ENCODE measurements around the gene PIGBOS1.

PIGBOS1 gene

GRCh38 chr15:55358471-55358870, 39.5 kb upstream of the PIGBOS1 start:
- H4K5ac ChIP-seq (ENCODE audit: low read length), result no peak overlapping the region
- H4K8ac ChIP-seq (ENCODE audit: low read depth, low read length), result no peak overlapping the region
- no peaks in the 10 kb centered on the region for H3K27me3 ChIP-seq (ENCODE audit: insufficient read depth, low read length, poor library complexity)
- no peak overlapping the region for H3K4me3 ChIP-seq (ENCODE audit: low read length)
- H2BK15ac ChIP-seq (replicated peaks; ENCODE audit: low read depth), result no peak overlapping the region
- no peak overlapping the region for H3K27ac ChIP-seq (ENCODE audit: low read depth, low read length)
- no peak overlapping the region for H2AK5ac ChIP-seq (ENCODE audit: low read length)
- H3K4me1 ChIP-seq (ENCODE audit: control insufficient read depth, low read depth, low read length), result no peaks in the 10 kb centered on the region
- H2BK120ac ChIP-seq (ENCODE audit: low read depth, low read length), result no peak overlapping the region
- H3K56ac ChIP-seq (ENCODE audit: low read length), result no peak overlapping the region
- no peaks in the 10 kb centered on the region for H3K79me2 ChIP-seq (ENCODE audit: control insufficient read depth, insufficient read depth, low read length)
- H3K23ac ChIP-seq (ENCODE audit: low read length), result no peak overlapping the region
- no peaks in the 10 kb centered on the region for H3K36me3 ChIP-seq (ENCODE audit: control insufficient read depth, insufficient read depth, low read length)
- no peak overlapping the region for H2BK5ac ChIP-seq (ENCODE audit: low read length)
- H3K18ac ChIP-seq (ENCODE audit: low read length), result no peak overlapping the region
- H3K79me1 ChIP-seq (ENCODE audit: low read length), result no peaks in the 10 kb centered on the region
- no peak for DNase-seq
- H3K4ac ChIP-seq (ENCODE audit: low read depth, low read length), result no peak overlapping the region
- H3K4me2 ChIP-seq (ENCODE audit: low read length), result no peak overlapping the region
- no peak overlapping the region for H3K9ac ChIP-seq (ENCODE audit: low read length)

- H3K36me3 ChIP-seq (ENCODE audit: control insufficient read depth, insufficient read depth, low read length), result no peaks in the 10 kb centered on the region
- WGBS (ENCODE audit: extremely low coverage, insufficient coverage, low lambda C conversion rate), result no CpG with 5 or more reads among the region's 2 CpGs
Observed at GRCh38 chr15:55357774-55358173, 38.9 kb upstream of the PIGBOS1 start.

GRCh38 chr15:55356985-55357585, 38.2 kb upstream of the PIGBOS1 start:
- no peak overlapping the region for H3K18ac ChIP-seq (ENCODE audit: low read length)
- no peak overlapping the region for H3K23ac ChIP-seq (ENCODE audit: low read length)
- no peak overlapping the region for H2BK15ac ChIP-seq (replicated peaks; ENCODE audit: low read depth)
- no peak overlapping the region for H4K5ac ChIP-seq (ENCODE audit: low read length)
- no peak overlapping the region for H4K8ac ChIP-seq (ENCODE audit: low read depth, low read length)
- no peaks in the 10 kb centered on the region for H3K36me3 ChIP-seq (ENCODE audit: control insufficient read depth, insufficient read depth, low read length)
- no peak overlapping the region for H2BK120ac ChIP-seq (ENCODE audit: low read depth, low read length)
- no peak overlapping the region for H3K4me3 ChIP-seq (ENCODE audit: low read length)
- H3K27me3 ChIP-seq (ENCODE audit: insufficient read depth, low read length, poor library complexity), result no peaks in the 10 kb centered on the region
- H3K4me2 ChIP-seq (ENCODE audit: low read length), result no peak overlapping the region
- no CpG with 5 or more reads among the region's 5 CpGs for WGBS (ENCODE audit: extremely low coverage, insufficient coverage, low lambda C conversion rate)
- no peaks in the 10 kb centered on the region for H3K4me1 ChIP-seq (ENCODE audit: control insufficient read depth, low read depth, low read length)
- no peak overlapping the region for H2AK5ac ChIP-seq (ENCODE audit: low read length)
- no peak for DNase-seq
- no peaks in the 10 kb centered on the region for H3K79me2 ChIP-seq (ENCODE audit: control insufficient read depth, insufficient read depth, low read length)
- no peak overlapping the region for H2BK5ac ChIP-seq (ENCODE audit: low read length)
- H3K27ac ChIP-seq (ENCODE audit: low read depth, low read length), result no peak overlapping the region
- no peak overlapping the region for H3K9ac ChIP-seq (ENCODE audit: low read length)
- no peaks in the 10 kb centered on the region for H3K79me1 ChIP-seq (ENCODE audit: low read length)
- no peak overlapping the region for H3K56ac ChIP-seq (ENCODE audit: low read length)
- H3K4ac ChIP-seq (ENCODE audit: low read depth, low read length), result no peak overlapping the region

More at GRCh38 chr15:55357774-55358173, 38.9 kb upstream of the PIGBOS1 start:
- Histone ChIP-seq H3K4ac (ENCODE audit: low read depth, low read length) (no peak overlapping the region), H4K5ac (ENCODE audit: low read length) (no peak overlapping the region), H2BK15ac (replicated peaks; ENCODE audit: low read depth) (no peak overlapping the region), H3K4me2 (ENCODE audit: low read length) (no peak overlapping the region), H3K56ac (ENCODE audit: low read length) (no peak overlapping the region), H3K79me2 (ENCODE audit: control insufficient read depth, insufficient read depth, low read length) (no peaks in the 10 kb centered on the region), H3K4me1 (ENCODE audit: control insufficient read depth, low read depth, low read length) (no peaks in the 10 kb centered on the region), H2BK5ac (ENCODE audit: low read length) (no peak overlapping the region), H3K18ac (ENCODE audit: low read length) (no peak overlapping the region), H3K27me3 (ENCODE audit: insufficient read depth, low read length, poor library complexity) (no peaks in the 10 kb centered on the region), H4K8ac (ENCODE audit: low read depth, low read length) (no peak overlapping the region), H3K4me3 (ENCODE audit: low read length) (no peak overlapping the region), H3K79me1 (ENCODE audit: low read length) (no peaks in the 10 kb centered on the region), H3K23ac (ENCODE audit: low read length) (no peak overlapping the region), H3K9ac (ENCODE audit: low read length) (no peak overlapping the region), H2BK120ac (ENCODE audit: low read depth, low read length) (no peak overlapping the region), H3K27ac (ENCODE audit: low read depth, low read length) (no peak overlapping the region), H2AK5ac (ENCODE audit: low read length) (no peak overlapping the region)
- DNase-seq, result no peak

- no peak overlapping the region for H3K23ac ChIP-seq (ENCODE audit: low read length)
- H4K5ac ChIP-seq (ENCODE audit: low read length), result no peak overlapping the region
- no peak overlapping the region for H2BK120ac ChIP-seq (ENCODE audit: low read depth, low read length)
- no peak overlapping the region for H3K18ac ChIP-seq (ENCODE audit: low read length)
- H3K4me3 ChIP-seq (ENCODE audit: low read length), result no peak overlapping the region
- no peak overlapping the region for H3K56ac ChIP-seq (ENCODE audit: low read length)
- WGBS (ENCODE audit: extremely low coverage, insufficient coverage, low lambda C conversion rate), result no CpG with 5 or more reads among the region's 2 CpGs
- H4K8ac ChIP-seq (ENCODE audit: low read depth, low read length), result no peak overlapping the region
- DNase-seq, result no peak
- no peak overlapping the region for H3K9ac ChIP-seq (ENCODE audit: low read length)
- H3K27ac ChIP-seq (ENCODE audit: low read depth, low read length), result no peak overlapping the region
- H3K79me1 ChIP-seq (ENCODE audit: low read length), result no peaks in the 10 kb centered on the region
- no peak overlapping the region for H2AK5ac ChIP-seq (ENCODE audit: low read length)
- H3K4me2 ChIP-seq (ENCODE audit: low read length), result no peak overlapping the region
- no peaks in the 10 kb centered on the region for H3K4me1 ChIP-seq (ENCODE audit: control insufficient read depth, low read depth, low read length)
- no peaks in the 10 kb centered on the region for H3K27me3 ChIP-seq (ENCODE audit: insufficient read depth, low read length, poor library complexity)
- no peak overlapping the region for H2BK15ac ChIP-seq (replicated peaks; ENCODE audit: low read depth)
- no peak overlapping the region for H3K4ac ChIP-seq (ENCODE audit: low read depth, low read length)
- H3K36me3 ChIP-seq (ENCODE audit: control insufficient read depth, insufficient read depth, low read length), result no peaks in the 10 kb centered on the region
- H2BK5ac ChIP-seq (ENCODE audit: low read length), result no peak overlapping the region
- H3K79me2 ChIP-seq (ENCODE audit: control insufficient read depth, insufficient read depth, low read length), result no peaks in the 10 kb centered on the region
Observed at GRCh38 chr15:55353025-55353424, 34.1 kb upstream of the PIGBOS1 start.

GRCh38 chr15:55349282-55349681, 30.4 kb upstream of the PIGBOS1 start:
- Histone ChIP-seq H3K4me1 (ENCODE audit: control insufficient read depth, low read depth, low read length) (peaks cover under 1% of the 10 kb centered on the region), H2AK5ac (ENCODE audit: low read length) (no peak overlapping the region), H3K27me3 (ENCODE audit: insufficient read depth, low read length, poor library complexity) (no peaks in the 10 kb centered on the region), H2BK15ac (replicated peaks; ENCODE audit: low read depth) (no peak overlapping the region), H3K36me3 (ENCODE audit: control insufficient read depth, insufficient read depth, low read length) (no peaks in the 10 kb centered on the region), H3K79me2 (ENCODE audit: control insufficient read depth, insufficient read depth, low read length) (no peaks in the 10 kb centered on the region), H3K9ac (ENCODE audit: low read length) (no peak overlapping the region), H3K4me2 (ENCODE audit: low read length) (no peak overlapping the region), H2BK5ac (ENCODE audit: low read length) (no peak overlapping the region), H3K79me1 (ENCODE audit: low read length) (no peaks in the 10 kb centered on the region), H3K27ac (ENCODE audit: low read depth, low read length) (no peak overlapping the region), H3K23ac (ENCODE audit: low read length) (no peak overlapping the region), H3K18ac (ENCODE audit: low read length) (no peak overlapping the region), H3K4ac (ENCODE audit: low read depth, low read length) (no peak overlapping the region), H4K8ac (ENCODE audit: low read depth, low read length) (no peak overlapping the region), H3K4me3 (ENCODE audit: low read length) (no peak overlapping the region), H4K5ac (ENCODE audit: low read length) (no peak overlapping the region), H3K56ac (ENCODE audit: low read length) (no peak overlapping the region), H2BK120ac (ENCODE audit: low read depth, low read length) (no peak overlapping the region)
- no peak for DNase-seq
- WGBS (ENCODE audit: extremely low coverage, insufficient coverage, low lambda C conversion rate), result no CpG with 5 or more reads among the region's 2 CpGs

GRCh38 chr15:55348281-55348778, 29.4 kb upstream of the PIGBOS1 start:
- no peak overlapping the region for H2BK120ac ChIP-seq (ENCODE audit: low read depth, low read length)
- no peak overlapping the region for H3K18ac ChIP-seq (ENCODE audit: low read length)
- DNase-seq, result peak; percentile 31
- H3K23ac ChIP-seq (ENCODE audit: low read length), result no peak overlapping the region
- no peak overlapping the region for H4K8ac ChIP-seq (ENCODE audit: low read depth, low read length)
- no peaks in the 10 kb centered on the region for H3K27me3 ChIP-seq (ENCODE audit: insufficient read depth, low read length, poor library complexity)
- no peak overlapping the region for H2BK5ac ChIP-seq (ENCODE audit: low read length)
- no CpG with 5 or more reads among the region's 4 CpGs for WGBS (ENCODE audit: extremely low coverage, insufficient coverage, low lambda C conversion rate)
- no peaks in the 10 kb centered on the region for H3K79me2 ChIP-seq (ENCODE audit: control insufficient read depth, insufficient read depth, low read length)
- H3K27ac ChIP-seq (ENCODE audit: low read depth, low read length), result no peak overlapping the region
- H2AK5ac ChIP-seq (ENCODE audit: low read length), result no peak overlapping the region
- peaks cover 3% of the 10 kb centered on the region for H3K4me1 ChIP-seq (ENCODE audit: control insufficient read depth, low read depth, low read length)
- no peaks in the 10 kb centered on the region for H3K79me1 ChIP-seq (ENCODE audit: low read length)
- no peaks in the 10 kb centered on the region for H3K36me3 ChIP-seq (ENCODE audit: control insufficient read depth, insufficient read depth, low read length)
- H3K4me3 ChIP-seq (ENCODE audit: low read length), result no peak overlapping the region
- H3K56ac ChIP-seq (ENCODE audit: low read length), result no peak overlapping the region
- no peak overlapping the region for H3K4me2 ChIP-seq (ENCODE audit: low read length)
- no peak overlapping the region for H3K4ac ChIP-seq (ENCODE audit: low read depth, low read length)
- no peak overlapping the region for H4K5ac ChIP-seq (ENCODE audit: low read length)
- no peak overlapping the region for H2BK15ac ChIP-seq (replicated peaks; ENCODE audit: low read depth)
- no peak overlapping the region for H3K9ac ChIP-seq (ENCODE audit: low read length)

Data from mesendoderm (in vitro differentiated cells).